IMR-90 (cell line): ENCODE data around the gene MEST. TPM values are rescaled to one million over a fixed set of nuclear protein-coding genes. Genes with fewer than 3 reads are reported as not detected.

ENCODE experiments used
- ATAC-seq: fragments of 200-7000 bp; cut with Tn5 transposase; 2 replicates; pipeline ENCODE4 v1.9.1; 2020; ENCODE audit warnings: low read depth, mild to moderate bottlenecking, moderate library complexity
- BruUV-seq: library from RNA; stranded (reverse); fragments of 400-500 nt; replicated peaks from 2 replicates; lab custom pipeline; 2021; lab: Mats Ljungman, UMichigan
- CTCF ChIA-PET: fragments of 300-600 bp; formaldehyde crosslinking; extraction: SDS; loops from one replicate; lab custom pipeline; 2021; ENCODE audit warnings: antibody characterized with exemption; lab: Yijun Ruan, JAX
- POLR2A ChIA-PET: fragments of 300-600 bp; sonication (Branson Sonifier 250); formaldehyde crosslinking; loops from one replicate; lab custom pipeline; 2022; ENCODE audit warnings: antibody characterized with exemption; ENCODE audit not compliant: unreplicated experiment; lab: Charles Lee
- DNase-seq: peaks from one replicate; pipeline ENCODE4 v3.0.0; 2013
- H2AFZ ChIP-seq: replicated peaks from 2 replicates; pipeline ENCODE3; 2013; ENCODE audit warnings: low read length, mild to moderate bottlenecking; ENCODE audit not compliant: poor library complexity
- H2AK5ac ChIP-seq: 2 replicates; pipeline ENCODE4 v1.6.1; 2013; ENCODE audit warnings: low read depth, low read length, inconsistent platforms
- H2AK9ac ChIP-seq: replicated peaks from 2 replicates; pipeline ENCODE3; 2013; ENCODE audit warnings: mild to moderate bottlenecking, low read depth, low read length, moderate library complexity; ENCODE audit not compliant: poor library complexity
- H2BK120ac ChIP-seq: 2 replicates; pipeline ENCODE4 v1.6.1; 2013; ENCODE audit warnings: low read depth, low read length, inconsistent platforms
- H2BK15ac ChIP-seq: 3 replicates; pipeline ENCODE4 v1.6.1; 2013; ENCODE audit warnings: low read depth, low read length, inconsistent platforms
- H2BK20ac ChIP-seq: 2 replicates; pipeline ENCODE4 v1.6.1; 2013; ENCODE audit warnings: low read depth, mild to moderate bottlenecking, inconsistent platforms, low read length, moderate library complexity
- H2BK5ac ChIP-seq: 2 replicates; pipeline ENCODE4 v1.6.1; 2013; ENCODE audit warnings: mild to moderate bottlenecking, low read depth, low read length, inconsistent platforms; ENCODE audit not compliant: poor library complexity, severe bottlenecking
- H3K14ac ChIP-seq: replicated peaks from 2 replicates; pipeline ENCODE4 v1.6.1; 2013; ENCODE audit warnings: low read depth, low read length, inconsistent platforms
- H3K18ac ChIP-seq: 2 replicates; pipeline ENCODE4 v1.6.1; 2013; ENCODE audit warnings: low read depth, low read length, control low read depth
- H3K23ac ChIP-seq: 2 replicates; pipeline ENCODE4 v1.6.1; 2013; ENCODE audit warnings: low read depth, low read length, inconsistent platforms
- H3K27ac ChIP-seq: 2 replicates; pipeline ENCODE4 v1.5.1; 2013; ENCODE audit warnings: mild to moderate bottlenecking, control low read depth, low read length; ENCODE audit not compliant: insufficient read depth
- H3K27me3 ChIP-seq: 2 replicates; pipeline ENCODE4 v1.6.1; 2013; ENCODE audit warnings: low read length; ENCODE audit not compliant: control insufficient read depth, insufficient read depth
- H3K36me3 ChIP-seq: 2 replicates; pipeline ENCODE4 v1.6.1; 2013; ENCODE audit warnings: low read length, mixed read lengths; ENCODE audit not compliant: control insufficient read depth, insufficient read depth
- H3K4ac ChIP-seq: 2 replicates; pipeline ENCODE4 v1.6.1; 2013; ENCODE audit warnings: low read depth, low read length, inconsistent platforms
- H3K4me1 ChIP-seq: 2 replicates; pipeline ENCODE4 v1.6.1; 2013; ENCODE audit warnings: low read length, mixed read lengths; ENCODE audit not compliant: control insufficient read depth, insufficient read depth
- H3K4me2 ChIP-seq: 2 replicates; pipeline ENCODE4 v1.6.1; 2013; ENCODE audit warnings: low read depth, mild to moderate bottlenecking, control low read depth, low read length, moderate library complexity
- H3K4me3 ChIP-seq: 2 replicates; pipeline ENCODE4 v1.5.1; 2013; ENCODE audit warnings: low read depth, mild to moderate bottlenecking, control low read depth, low read length, moderate library complexity; ENCODE audit not compliant: insufficient read depth
- H3K56ac ChIP-seq: 2 replicates; pipeline ENCODE4 v1.6.1; 2013; ENCODE audit warnings: low read length, inconsistent platforms; ENCODE audit not compliant: insufficient read depth; ENCODE audit errors: extremely low read depth
- H3K79me1 ChIP-seq, 2 experiments: 2 replicates each; pipeline ENCODE4 v1.6.1; 2013; ENCODE audit warnings: low read length in 2 of 2, inconsistent platforms in 1 of 2, low read depth in 1 of 2
- H3K9ac ChIP-seq: 2 replicates; pipeline ENCODE4 v1.6.1; 2013; ENCODE audit warnings: low read depth, low read length, control low read depth
- H3K9me1 ChIP-seq: 2 replicates; pipeline ENCODE4 v1.6.1; 2013; ENCODE audit warnings: low read length, inconsistent platforms; ENCODE audit not compliant: insufficient read depth
- H3K9me3 ChIP-seq: 2 replicates; pipeline ENCODE4 v1.6.1; 2013; ENCODE audit warnings: low read length; ENCODE audit not compliant: control insufficient read depth, insufficient read depth
- H4K20me1 ChIP-seq: 2 replicates; pipeline ENCODE4 v1.6.1; 2013; ENCODE audit warnings: low read length, inconsistent platforms; ENCODE audit not compliant: insufficient read depth
- H4K5ac ChIP-seq: 2 replicates; pipeline ENCODE4 v1.6.1; 2013; ENCODE audit warnings: mild to moderate bottlenecking, low read depth, low read length, control low read depth
- H4K8ac ChIP-seq, 2 experiments: 2 replicates each; pipeline ENCODE4 v1.6.1; 2013; ENCODE audit warnings: low read depth in 2 of 2, low read length in 2 of 2, control low read depth in 1 of 2, inconsistent platforms in 1 of 2
- H4K91ac ChIP-seq: 2 replicates; pipeline ENCODE4 v1.6.1; 2013; ENCODE audit warnings: low read depth, low read length, inconsistent platforms; ENCODE audit not compliant: insufficient read depth
- BHLHE40 ChIP-seq: fragments of 150-350 bp; IDR thresholded peaks from 2 replicates; pipeline ENCODE4 v1.6.1; 2016; ENCODE audit warnings: mild to moderate bottlenecking, low read depth, low read length
- CEBPB ChIP-seq: IDR thresholded peaks from 2 replicates; pipeline ENCODE4 v1.6.1; 2012; ENCODE audit warnings: low read depth, low read length, improper control_type of control experiment
- CHD1 ChIP-seq: IDR thresholded peaks from 2 replicates; pipeline ENCODE4 v1.6.1; 2012; ENCODE audit warnings: low read depth, low read length, improper control_type of control experiment
- CTCF ChIP-seq: conservative IDR thresholded peaks from 2 replicates; pipeline ENCODE4 v1.5.1; 2012; ENCODE audit warnings: mild to moderate bottlenecking, low read depth, low read length, improper control_type of control experiment
- ELK1 ChIP-seq: fragments of 150-350 bp; IDR thresholded peaks from 2 replicates; pipeline ENCODE4 v1.6.1; 2016; ENCODE audit warnings: low read depth, mild to moderate bottlenecking, low read length, moderate library complexity, borderline replicate concordance
- FOS ChIP-seq: fragments of 150-350 bp; IDR thresholded peaks from 2 replicates; pipeline ENCODE4 v1.6.1; 2016; ENCODE audit warnings: low read depth, low read length
- MAFK ChIP-seq: IDR thresholded peaks from 2 replicates; pipeline ENCODE4 v1.6.1; 2012; ENCODE audit warnings: low read depth, low read length, improper control_type of control experiment
- MAZ ChIP-seq: IDR thresholded peaks from 2 replicates; pipeline ENCODE4 v1.6.1; 2012; ENCODE audit warnings: low read depth, mild to moderate bottlenecking, low read length, improper control_type of control experiment, moderate library complexity, borderline replicate concordance
- MXI1 ChIP-seq: IDR thresholded peaks from 2 replicates; pipeline ENCODE4 v1.6.1; 2012; ENCODE audit warnings: low read depth, mild to moderate bottlenecking, low read length, moderate library complexity, borderline replicate concordance
- NFE2L2 ChIP-seq: fragments of 150-350 bp; IDR thresholded peaks from 2 replicates; pipeline ENCODE4 v1.6.1; 2016; ENCODE audit warnings: low read depth, mild to moderate bottlenecking, low read length
- POLR2A ChIP-seq: IDR thresholded peaks from 2 replicates; pipeline ENCODE4 v1.6.1; 2012; ENCODE audit warnings: mild to moderate bottlenecking, low read depth, low read length
- RAD21 ChIP-seq: IDR thresholded peaks from 2 replicates; pipeline ENCODE4 v1.6.1; 2012; ENCODE audit warnings: low read length, improper control_type of control experiment
- RCOR1 ChIP-seq: IDR thresholded peaks from 2 replicates; pipeline ENCODE4 v1.6.1; 2012; ENCODE audit warnings: mild to moderate bottlenecking, low read length, improper control_type of control experiment; ENCODE audit not compliant: insufficient replicate concordance
- RFX5 ChIP-seq: IDR thresholded peaks from 2 replicates; pipeline ENCODE4 v1.8.0; 2012; ENCODE audit warnings: low read depth, mild to moderate bottlenecking, low read length, moderate library complexity
- SMC3 ChIP-seq: fragments of 150-350 bp; IDR thresholded peaks from 2 replicates; pipeline ENCODE4 v1.6.1; 2016; ENCODE audit warnings: low read depth, mild to moderate bottlenecking, antibody characterized with exemption, low read length, moderate library complexity
- USF2 ChIP-seq: fragments of 150-350 bp; IDR thresholded peaks from 2 replicates; pipeline ENCODE4 v1.6.1; 2017; ENCODE audit warnings: mild to moderate bottlenecking, antibody characterized with exemption, low read length, low read depth
- WGBS, 2 experiments: methylation state at CpG; one replicate each; pipeline versions ENCODE4 v1.1.5 to v1.1.7; 2013; ENCODE audit warnings: missing lambda C conversion rate in 2 of 2; ENCODE audit not compliant: insufficient read length in 1 of 2; ENCODE audit errors: extremely low coverage in 2 of 2; 5-methylcytosine and 5-hydroxymethylcytosine counted together
- dilution Hi-C: fragments of 300-500 bp; cut with HindIII; formaldehyde crosslinking; loops from one replicate; pipeline ENCODE4 v1.14.3; 2018; ENCODE audit warnings: low sequenced_read_pairs; ENCODE audit not compliant: unreplicated experiment
- in situ Hi-C: fragments of 300-500 bp; cut with MboI; formaldehyde crosslinking; loops from 3 replicates; pipeline ENCODE4 v1.14.3; 2019; ENCODE audit warnings: low sequenced_read_pairs, inconsistent platforms, mixed read lengths
- intact Hi-C: fragments of 100-400 bp; cut with micrococcal nuclease; formaldehyde crosslinking; loops from 2 replicates; pipeline ENCODE4 v1.10.0; 2022
- polyA plus RNA-seq, 3 experiments: library from polyadenylated mRNA; depleted of rRNA; stranded (reverse); fragments of >200 nt; gene quantifications; 2 replicates each; pipeline ENCODE4 v1.2.3, GENCODE V29; 2012; ENCODE audit warnings: low replicate concordance in 1 of 3
- total RNA-seq: library from RNA; depleted of rRNA; stranded (reverse); fragments of >200 nt; gene quantifications from 2 replicates; pipeline ENCODE4 v1.2.3, GENCODE V29; 2012

MEST gene
- total and polyA plus RNA-seq, 2 of the 4 experiments (the other 2 are of a cell fraction) = 219 to 317 TPM

GRCh38 chr7:130446259-130446658 is 45.6 kb upstream of the MEST start:
- dilution Hi-C loops = no loop called here
- no peaks in the 10 kb centered on the region for H3K27me3 ChIP-seq
- no peak overlapping the region for H2BK120ac ChIP-seq
- no peak overlapping the region for H2AK5ac ChIP-seq
- no peak overlapping the region for H2AFZ ChIP-seq
- H3K4me3 ChIP-seq = no peak overlapping the region
- no peak overlapping the region for H2BK20ac ChIP-seq
- H3K9ac ChIP-seq = no peak overlapping the region
- H3K79me1 ChIP-seq = 0 out of 4 replicates have a peak, but pooled peaks cover 0 to 7% of the 10 kb centered on the region in 2 experiments
- ChIA-PET CTCF (no interaction called here), POLR2A (no interaction called here)
- no peak overlapping the region for H3K18ac ChIP-seq
- no TSS peak for BruUV-seq
- peaks cover 3% of the 10 kb centered on the region for H3K4me1 ChIP-seq
- no peak overlapping the region for H4K5ac ChIP-seq
- no peak for DNase-seq
- no peak overlapping the region for H3K14ac ChIP-seq
- in situ Hi-C loops = no loop called here
- no peaks in the 10 kb centered on the region for H3K9me1 ChIP-seq
- no peaks in the 10 kb centered on the region for H3K36me3 ChIP-seq
- H2AK9ac ChIP-seq = no peak overlapping the region
- H2BK15ac ChIP-seq = no peak overlapping the region
- no peak overlapping the region for H4K8ac ChIP-seq
- no peak overlapping the region for H3K23ac ChIP-seq
- no peak overlapping the region for H3K27ac ChIP-seq
- no peak overlapping the region for H2BK5ac ChIP-seq
- H4K91ac ChIP-seq = no peak overlapping the region
- H3K56ac ChIP-seq = no peak overlapping the region
- TF ChIP-seq NFE2L2 = no peak
- no peak for TF ChIP-seq CTCF
- TF ChIP-seq MAZ = no peak
- TF ChIP-seq RCOR1 = no peak
- TF ChIP-seq MXI1 = no peak
- TF ChIP-seq BHLHE40 = no peak
- no peak for TF ChIP-seq MAFK
- TF ChIP-seq RAD21 = no peak
- TF ChIP-seq ELK1 = no peak
- TF ChIP-seq SMC3 = no peak
- TF ChIP-seq FOS = no peak
- no peak for TF ChIP-seq POLR2A
- TF ChIP-seq RFX5 = no peak
- TF ChIP-seq USF2 = no peak
- TF ChIP-seq CEBPB = no peak
- TF ChIP-seq CHD1 = no peak
- peaks cover 4% of the 10 kb centered on the region; the same call in 1 of the 2 replicates for H3K9me3 ChIP-seq
- H3K4ac ChIP-seq = no peak overlapping the region
- H4K20me1 ChIP-seq = no peaks in the 10 kb centered on the region
- no CpG with 5 or more reads among the region's 3 CpGs for WGBS, 2 experiments
- H3K4me2 ChIP-seq = no peak overlapping the region
- intact Hi-C loops = no loop called here
- no peak for ATAC-seq
